ENCODE measurements around the gene ZNF3. TPM values are rescaled to one million over a fixed set of nuclear protein-coding genes. Genes with fewer than 3 reads are reported as not detected.
A peak's percentile ranks its signal among the peaks of the same experiment; 100 is the strongest.

ZNF3 gene
- total RNA-seq, 6 donors from 2014 or later, result 18.4 to 50.3 (median 22.8) TPM

DNA sequence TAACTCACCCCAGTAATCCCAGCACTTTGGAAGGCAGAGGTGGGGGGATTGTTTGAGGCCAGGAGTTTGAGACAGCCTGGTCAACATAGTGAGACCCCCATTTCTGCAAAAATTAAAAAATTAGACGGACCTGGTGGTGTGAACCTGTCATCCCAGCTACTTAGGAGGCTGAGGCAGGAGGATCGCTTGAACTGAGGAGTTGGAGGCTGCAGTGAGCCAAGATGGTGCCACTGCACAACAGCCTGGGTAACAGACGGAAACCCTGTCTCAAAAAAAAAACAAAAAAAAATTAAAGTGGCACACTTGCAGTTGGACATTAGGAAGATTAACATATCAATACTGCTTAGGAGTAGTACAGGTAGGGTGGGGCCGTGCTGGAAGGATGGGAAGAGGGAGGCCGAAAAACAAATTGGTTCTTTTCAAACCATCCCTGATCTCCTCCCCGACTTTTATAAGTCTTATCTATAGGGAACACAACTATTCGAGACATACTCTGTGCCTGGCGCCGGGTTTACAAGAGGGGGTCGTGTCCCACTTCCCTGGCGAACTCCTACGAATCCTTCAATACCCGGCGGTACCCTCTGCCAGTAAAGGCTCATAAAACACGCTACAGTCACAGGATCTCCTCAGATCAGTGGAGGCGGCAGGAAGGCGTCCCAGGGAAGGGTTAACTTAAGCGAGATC is 37.0 kb upstream of the ZNF3 start:
- Histone ChIP-seq H3K27me3 (no peaks in the 10 kb centered on the region), H3K4me1 (peaks cover 16 to 26% (median 17%) of the 10 kb centered on the region in 4 donors), H3K9me3 (no peaks in the 10 kb centered on the region), H3K27ac (peak overlapping the region; percentile 79 to 89 (median 86)), H3K4me3 (peak overlapping the region; percentile 54 to 96 (median 87)), H3K36me3 (peaks cover 3 to 12% (median 7%) of the 10 kb centered on the region in 4 donors)
- TF ChIP-seq POLR2A (IDR thresholded peaks at IDR 0.05) (no peak), POLR2AphosphoS5 (IDR thresholded peaks at IDR 0.05) (no peak), EP300 (IDR thresholded peaks at IDR 0.05) (no peak)
- TF ChIP-seq, protein P1, sequence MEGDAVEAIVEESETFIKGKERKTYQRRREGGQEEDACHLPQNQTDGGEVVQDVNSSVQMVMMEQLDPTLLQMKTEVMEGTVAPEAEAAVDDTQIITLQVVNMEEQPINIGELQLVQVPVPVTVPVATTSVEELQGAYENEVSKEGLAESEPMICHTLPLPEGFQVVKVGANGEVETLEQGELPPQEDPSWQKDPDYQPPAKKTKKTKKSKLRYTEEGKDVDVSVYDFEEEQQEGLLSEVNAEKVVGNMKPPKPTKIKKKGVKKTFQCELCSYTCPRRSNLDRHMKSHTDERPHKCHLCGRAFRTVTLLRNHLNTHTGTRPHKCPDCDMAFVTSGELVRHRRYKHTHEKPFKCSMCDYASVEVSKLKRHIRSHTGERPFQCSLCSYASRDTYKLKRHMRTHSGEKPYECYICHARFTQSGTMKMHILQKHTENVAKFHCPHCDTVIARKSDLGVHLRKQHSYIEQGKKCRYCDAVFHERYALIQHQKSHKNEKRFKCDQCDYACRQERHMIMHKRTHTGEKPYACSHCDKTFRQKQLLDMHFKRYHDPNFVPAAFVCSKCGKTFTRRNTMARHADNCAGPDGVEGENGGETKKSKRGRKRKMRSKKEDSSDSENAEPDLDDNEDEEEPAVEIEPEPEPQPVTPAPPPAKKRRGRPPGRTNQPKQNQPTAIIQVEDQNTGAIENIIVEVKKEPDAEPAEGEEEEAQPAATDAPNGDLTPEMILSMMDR (IDR thresholded peaks at IDR 0.05), result no peak
- ATAC-seq (ENCODE audit: low FRiP score in 2 of 2), result no peak
- no peak for DNase-seq
- WGBS, 2 donors, result 19 to 22% methylated on average over 18 of the region's 18 CpGs

DNA sequence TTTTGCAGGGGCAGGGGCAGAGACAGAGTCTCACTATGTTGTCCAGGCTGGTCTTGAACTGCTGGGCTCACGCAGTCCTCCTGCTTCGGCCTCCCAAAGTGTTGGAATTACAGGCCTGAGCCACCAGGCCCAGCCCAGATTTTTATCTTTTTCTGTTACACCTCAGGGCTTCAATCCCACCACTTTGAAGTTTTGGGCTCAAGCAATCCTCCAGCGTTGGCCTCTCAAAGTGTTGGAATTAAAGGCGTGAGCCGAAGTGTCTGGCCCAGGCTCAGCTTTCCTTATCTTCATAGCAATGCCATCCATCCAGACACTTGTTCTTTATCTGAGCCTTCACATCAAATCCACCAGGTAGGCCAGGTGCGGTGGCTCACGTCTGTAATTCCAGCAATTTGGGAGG is 33.5 kb upstream of the ZNF3 start:
- peaks cover 15 to 44% (median 35%) of the 10 kb centered on the region in 4 donors for H3K36me3 ChIP-seq
- no peak overlapping the region for H3K4me3 ChIP-seq
- DNase-seq (no peak), ATAC-seq (ENCODE audit: low FRiP score in 2 of 2) (no peak)
- H3K9me3 ChIP-seq, result no peaks in the 10 kb centered on the region
- WGBS, 2 donors, result 80 to 89% methylated on average over 7 of the region's 7 CpGs
- H3K27me3 ChIP-seq, result no peaks in the 10 kb centered on the region
- no peak overlapping the region for H3K27ac ChIP-seq
- H3K4me1 ChIP-seq, result peaks cover 8 to 18% (median 9%) of the 10 kb centered on the region in 4 donors
- TF ChIP-seq, protein P1 (IDR thresholded peaks at IDR 0.05), result no peak
- no peak for TF ChIP-seq POLR2AphosphoS5 (IDR thresholded peaks at IDR 0.05)
- TF ChIP-seq EP300 (IDR thresholded peaks at IDR 0.05), result no peak
- TF ChIP-seq POLR2A (IDR thresholded peaks at IDR 0.05), result no peak

DNA sequence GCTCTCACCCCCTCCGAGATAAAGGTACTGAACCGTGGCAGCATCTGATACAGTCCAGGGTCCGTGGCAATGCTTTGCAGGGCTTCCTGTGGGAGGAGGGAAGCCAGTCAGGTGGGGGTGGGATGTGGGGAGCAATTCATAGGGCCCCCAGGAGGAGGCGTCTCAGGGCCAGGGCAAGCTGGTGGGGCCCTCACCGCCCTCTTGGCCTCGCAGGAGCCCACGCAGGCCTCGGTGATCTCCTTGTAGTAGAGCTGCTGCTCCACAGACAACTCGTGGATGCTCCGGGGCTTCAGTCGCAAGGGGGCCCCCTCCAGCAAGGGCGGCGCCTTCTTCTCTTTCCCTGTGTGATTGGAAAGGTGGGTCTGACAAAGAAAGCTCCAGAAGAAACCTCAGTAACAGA is 30.4 kb upstream of the ZNF3 start:
- ATAC-seq (ENCODE audit: low FRiP score in 2 of 2), result no peak
- Histone ChIP-seq H3K27ac (no peak overlapping the region), H3K36me3 (peaks cover 19 to 74% (median 59%) of the 10 kb centered on the region in 4 donors)

DNA sequence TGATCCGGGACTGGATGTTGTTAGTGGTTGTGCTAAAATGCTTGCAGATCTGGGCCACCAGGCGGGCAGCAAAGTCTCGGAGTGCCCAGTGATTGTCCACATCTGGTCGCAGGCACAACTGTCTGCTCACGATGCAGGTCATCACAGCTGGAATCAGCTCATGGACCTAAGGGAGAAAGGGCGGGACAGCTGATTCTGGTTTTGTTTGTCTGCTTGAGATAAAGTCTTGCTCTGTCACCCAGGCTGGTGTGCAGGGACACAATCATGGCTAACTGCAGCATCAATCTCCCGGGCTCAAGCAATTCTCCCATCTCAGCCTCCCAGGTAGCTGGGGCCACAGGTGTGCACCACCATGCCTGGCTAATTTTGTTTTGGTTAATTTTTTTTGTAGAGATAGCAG is 29.6 kb upstream of the ZNF3 start:
- H3K27me3 ChIP-seq, result no peaks in the 10 kb centered on the region
- H3K27ac ChIP-seq, result no peak overlapping the region
- no peak for TF ChIP-seq POLR2AphosphoS5 (IDR thresholded peaks at IDR 0.05)
- no peak for TF ChIP-seq EP300 (IDR thresholded peaks at IDR 0.05)
- no peak for TF ChIP-seq POLR2A (IDR thresholded peaks at IDR 0.05)
- TF ChIP-seq, protein P1 (IDR thresholded peaks at IDR 0.05), result no peak
- H3K4me3 ChIP-seq, result no peak overlapping the region
- peaks cover 20 to 82% (median 66%) of the 10 kb centered on the region in 4 donors for H3K36me3 ChIP-seq
- 99 to 100% methylated on average over 7 of the region's 7 CpGs for WGBS, 2 donors
- ATAC-seq (ENCODE audit: low FRiP score in 2 of 2), result no peak
- no peaks in the 10 kb centered on the region for H3K9me3 ChIP-seq
- H3K4me1 ChIP-seq, result no peaks in the 10 kb centered on the region
- no peak for DNase-seq

More for the DNA sequence above, 30.4 kb upstream of the ZNF3 start:
- H3K4me1 ChIP-seq, result no peaks in the 10 kb centered on the region
- 89 to 90% methylated on average over 2 to 13 of the region's 13 CpGs for WGBS, 2 donors
- no peaks in the 10 kb centered on the region for H3K27me3 ChIP-seq
- no peak overlapping the region for H3K4me3 ChIP-seq
- H3K9me3 ChIP-seq, result no peaks in the 10 kb centered on the region
- DNase-seq, result no peak
- TF ChIP-seq POLR2AphosphoS5 (IDR thresholded peaks at IDR 0.05) (no peak), EP300 (IDR thresholded peaks at IDR 0.05) (no peak), POLR2A (IDR thresholded peaks at IDR 0.05) (no peak)
- TF ChIP-seq, protein P1 (IDR thresholded peaks at IDR 0.05), result no peak
